GM19452 (cell line): Measurements from ENCODE around the gene TARS2.

ENCODE experiments used
- ATAC-seq: cut with Tn5 transposase; IDR thresholded peaks from one replicate; pipeline ENCODE4 v1.9.1; 2021; ENCODE audit not compliant: unreplicated experiment

TARS2 gene

GRCh38 chr1:150536836-150537731, 49.9 kb downstream of the TARS2 start:
- no peak for ATAC-seq

DNA sequence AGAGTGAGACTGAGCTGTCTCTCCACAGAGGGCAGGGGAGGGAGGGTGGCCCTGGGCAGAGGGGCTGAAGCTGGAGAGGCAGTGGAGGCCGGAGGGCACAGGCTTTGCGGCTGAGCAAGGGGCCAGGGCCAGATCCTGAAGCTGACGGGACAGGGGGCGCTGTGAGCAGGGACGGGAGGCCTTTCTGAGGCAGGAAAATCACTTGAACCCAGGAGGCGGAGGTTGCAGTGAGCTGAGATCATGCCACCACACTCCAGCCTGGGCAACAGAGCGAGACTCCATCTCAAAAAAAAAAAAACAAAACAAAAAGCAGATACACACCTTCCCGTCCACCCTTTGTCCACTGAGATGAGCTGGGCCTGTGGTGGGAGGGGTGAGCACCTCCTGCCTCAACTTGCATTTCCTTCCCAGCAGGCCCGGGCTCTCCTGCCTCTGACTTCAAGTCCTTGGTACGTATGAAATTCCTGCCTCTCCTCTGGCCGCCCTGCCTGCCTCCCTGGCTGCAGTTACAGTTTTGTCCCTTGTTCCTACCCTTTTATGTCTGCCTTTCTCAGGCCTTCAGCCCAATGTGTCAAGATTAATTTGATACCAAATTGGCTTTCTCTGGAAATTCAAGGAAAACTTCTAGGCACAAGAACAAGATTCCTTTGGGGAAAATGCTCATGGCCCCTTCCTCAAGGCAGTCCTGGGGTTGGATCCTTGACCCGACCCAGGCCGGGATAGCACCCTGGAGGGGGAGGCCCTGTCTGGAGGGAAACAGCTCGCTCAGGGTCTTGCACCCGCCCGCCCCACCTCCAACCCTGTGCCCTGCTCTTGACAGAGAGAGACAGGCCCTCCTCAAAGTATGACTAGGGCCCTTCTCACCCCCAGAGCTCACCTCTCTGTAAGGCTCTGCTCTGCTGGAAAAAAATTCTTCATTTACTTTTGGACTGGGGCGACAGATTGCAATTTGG, 50.8 kb downstream of the TARS2 start:
- no peak for ATAC-seq

DNA sequence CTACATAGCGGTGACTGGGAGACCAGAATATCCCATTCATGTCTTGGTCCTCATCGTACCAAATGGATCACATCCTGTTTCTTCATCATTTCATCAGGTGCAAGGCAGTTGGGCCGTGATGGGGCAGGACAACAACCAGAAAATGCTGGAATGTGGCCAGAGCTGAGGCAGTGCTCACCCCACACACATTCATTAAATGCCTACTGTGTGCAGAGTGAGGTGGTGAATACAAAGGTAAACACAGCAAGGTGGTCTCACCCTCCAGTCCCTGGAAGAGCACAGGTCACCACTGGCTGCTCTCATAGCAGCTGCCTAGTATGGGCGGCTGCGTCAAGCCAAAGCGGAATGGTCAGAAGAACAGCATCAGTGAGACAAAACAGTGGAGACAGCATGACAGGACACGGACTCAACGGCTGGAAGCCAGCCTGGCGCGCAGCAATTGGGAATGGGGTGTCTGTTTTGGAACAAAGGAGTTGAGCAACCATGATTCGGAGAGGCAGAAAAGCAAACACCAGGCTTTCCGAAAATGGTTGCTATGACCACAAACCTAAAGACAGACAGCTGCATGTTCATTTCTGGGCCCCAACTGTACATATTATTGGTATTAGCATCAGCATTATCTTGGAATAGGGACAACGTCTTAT, 56.4 kb downstream of the TARS2 start:
- ATAC-seq, result no peak

GRCh38 chr1:150544204-150544603, 57.0 kb downstream of the TARS2 start:
- ATAC-seq, result no peak

DNA sequence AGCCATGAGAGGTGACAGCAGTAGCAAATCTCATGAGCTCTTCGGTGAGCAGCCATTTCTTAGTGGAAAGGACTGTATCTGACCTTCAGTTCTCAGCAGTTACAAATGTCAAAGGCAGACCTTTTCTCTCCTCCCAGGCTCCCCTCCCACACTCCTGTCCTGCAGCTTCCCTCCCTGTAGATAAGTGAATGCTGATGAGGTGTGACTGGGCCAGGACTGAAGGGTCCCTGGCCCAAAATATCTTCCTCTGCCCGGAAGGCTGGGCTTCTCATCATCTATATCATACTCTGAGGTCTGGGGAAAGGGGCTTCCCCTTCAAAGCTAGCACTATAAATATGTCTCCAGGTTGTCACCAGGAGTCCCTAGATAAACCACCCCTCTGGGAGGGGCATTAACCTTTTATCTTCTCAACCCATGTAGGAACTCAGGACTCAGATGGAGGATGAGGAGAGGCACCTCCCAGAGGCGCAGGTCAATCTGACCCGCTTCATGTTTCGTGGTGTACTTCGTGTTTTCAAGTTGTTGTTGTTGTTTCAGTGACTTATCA, 58.3 kb downstream of the TARS2 start:
- no peak for ATAC-seq

GRCh38 chr1:150546294-150546937, 59.2 kb downstream of the TARS2 start:
- no peak for ATAC-seq

DNA sequence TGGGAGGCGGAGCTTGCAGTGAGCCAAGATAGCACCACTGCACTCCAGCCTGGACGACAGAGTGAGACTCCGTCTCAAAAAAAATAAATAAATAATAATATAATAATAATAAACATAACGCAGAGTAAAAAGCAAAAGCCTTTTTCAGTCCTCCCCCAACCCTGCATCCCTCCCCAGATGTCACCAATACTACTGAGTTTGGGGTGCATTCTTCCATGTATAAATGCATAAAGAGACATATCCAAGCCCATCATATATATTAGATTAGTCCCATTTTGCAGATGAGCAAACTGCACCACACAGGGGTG, 61.1 kb downstream of the TARS2 start:
- no peak for ATAC-seq

DNA sequence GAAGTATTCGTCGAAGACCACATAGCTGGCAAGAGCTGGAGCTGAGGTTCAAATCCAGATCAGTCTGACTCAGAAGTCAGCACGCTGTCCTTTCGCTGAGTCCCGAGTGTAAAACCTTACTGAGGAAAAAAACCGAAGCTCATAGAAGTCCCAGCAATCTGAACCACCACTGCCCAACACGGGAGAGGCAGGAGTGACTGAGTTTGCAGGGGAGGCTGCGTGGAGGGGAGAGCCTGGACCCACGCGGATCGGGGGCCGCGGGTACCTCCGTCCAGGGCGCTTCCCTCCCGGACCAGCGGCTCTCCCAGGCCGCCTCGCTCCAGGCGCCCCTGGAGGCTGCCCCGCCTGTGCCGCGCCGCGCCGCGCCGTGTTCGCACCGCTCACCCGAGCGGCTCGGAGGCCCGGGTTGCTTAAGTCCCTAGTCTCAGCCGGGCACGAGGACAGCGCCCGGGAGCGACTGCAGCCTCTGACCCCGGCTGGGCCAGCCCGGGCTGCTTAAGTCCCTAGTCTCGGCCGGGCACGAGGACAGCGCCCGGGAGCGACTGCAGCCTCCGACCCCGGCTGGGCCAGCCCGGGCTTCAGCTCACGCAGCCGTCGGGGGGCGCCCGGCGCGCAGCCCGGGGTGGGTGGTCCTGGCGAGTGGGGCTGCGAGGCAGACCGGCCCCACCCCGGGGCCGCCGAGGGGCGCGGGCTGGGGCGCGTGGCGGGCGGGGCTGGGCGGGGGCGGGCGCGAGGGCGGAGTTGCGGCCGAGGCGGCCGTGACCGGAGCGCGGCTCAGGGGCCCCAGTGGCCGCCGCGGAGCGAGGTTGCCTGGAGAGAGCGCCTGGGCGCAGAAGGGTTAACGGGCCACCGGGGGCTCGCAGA, 61.6 kb downstream of the TARS2 start, which contains the start of gene ADAMTSL4:
ADAMTSL4 (plus strand) TSS at position 777 of the 864 bp plus-strand sequence. CDS start 2,881 bp downstream, outside the sequence.
- no peak for ATAC-seq

DNA sequence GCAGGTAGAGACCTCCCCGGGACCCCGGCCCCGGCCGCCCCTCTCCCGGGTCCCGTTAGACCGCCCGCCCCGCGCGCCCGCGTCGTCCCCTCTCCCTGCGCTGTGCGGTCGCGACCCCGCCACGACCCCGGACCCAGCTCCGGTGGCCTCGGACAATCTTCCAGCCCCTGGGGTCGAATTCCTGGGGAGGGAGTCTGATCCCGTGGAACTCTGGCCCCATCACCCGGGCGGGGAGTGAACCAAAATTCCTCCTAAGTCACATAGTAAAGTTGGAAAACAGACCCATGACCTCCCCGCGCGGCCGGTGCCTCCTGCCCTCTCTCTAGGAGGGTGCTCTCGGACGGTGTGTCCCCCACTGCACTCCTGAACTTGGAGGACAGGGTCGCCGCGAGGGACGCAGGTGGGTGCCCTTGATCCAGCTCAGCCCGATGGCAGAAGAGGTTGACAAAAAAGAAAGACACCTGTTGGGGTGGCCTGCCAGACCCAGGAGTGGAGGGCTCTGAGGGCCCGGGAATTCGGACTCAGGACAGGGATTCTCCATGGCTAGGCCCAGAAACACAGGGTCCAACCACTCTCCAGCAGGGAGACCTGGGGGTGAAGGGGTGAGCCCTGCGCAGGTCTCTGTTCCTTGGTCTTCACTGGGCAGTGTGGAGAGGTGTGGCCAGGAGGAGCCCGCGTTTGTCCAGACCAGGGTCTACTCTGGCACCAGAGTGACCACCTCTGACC, 62.4 kb downstream of the TARS2 start:
- no peak for ATAC-seq

DNA sequence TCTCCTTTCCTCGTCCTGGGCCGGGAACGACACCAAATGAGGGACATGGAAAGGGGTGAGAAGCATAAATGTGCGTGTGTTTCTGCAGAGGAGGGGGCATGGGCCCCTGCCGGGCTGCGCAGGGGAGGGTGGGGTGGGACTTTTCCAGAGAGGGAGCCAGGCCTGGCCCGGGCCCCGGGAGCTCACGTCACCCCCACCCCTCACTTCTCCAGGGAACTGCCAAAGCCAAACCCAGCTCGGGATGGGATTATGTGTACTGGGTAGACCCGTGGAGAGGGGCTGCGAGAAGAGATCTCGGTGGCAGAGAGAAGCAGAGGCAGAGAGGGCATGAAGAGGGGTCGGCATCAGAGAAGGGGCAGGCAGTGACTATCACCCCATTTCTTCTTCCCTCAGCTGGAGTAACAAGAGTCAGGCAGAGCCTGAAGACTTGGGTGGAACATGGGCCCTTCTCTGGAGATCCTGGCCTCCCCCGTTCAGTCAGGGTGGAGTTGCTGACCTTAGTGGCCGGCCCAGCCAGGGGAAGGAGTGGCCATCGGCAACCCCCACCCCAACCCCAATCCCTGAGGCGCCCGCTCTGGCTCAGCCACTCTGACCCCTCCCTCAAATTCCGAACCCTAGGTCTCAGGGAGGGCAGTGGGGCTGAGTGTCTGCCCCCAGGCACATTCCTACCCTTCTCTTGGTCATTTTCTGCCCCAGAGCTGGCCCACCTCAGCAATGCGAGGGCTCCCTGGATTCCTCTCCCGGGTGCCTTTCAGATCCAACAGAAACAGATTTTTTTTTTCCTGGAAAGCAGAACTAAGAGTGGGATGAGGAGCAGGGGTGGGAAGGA, 63.2 kb downstream of the TARS2 start:
- ATAC-seq, result no peak

GRCh38 chr1:150551051-150551783, 64.0 kb downstream of the TARS2 start:
- ATAC-seq, result no peak

DNA sequence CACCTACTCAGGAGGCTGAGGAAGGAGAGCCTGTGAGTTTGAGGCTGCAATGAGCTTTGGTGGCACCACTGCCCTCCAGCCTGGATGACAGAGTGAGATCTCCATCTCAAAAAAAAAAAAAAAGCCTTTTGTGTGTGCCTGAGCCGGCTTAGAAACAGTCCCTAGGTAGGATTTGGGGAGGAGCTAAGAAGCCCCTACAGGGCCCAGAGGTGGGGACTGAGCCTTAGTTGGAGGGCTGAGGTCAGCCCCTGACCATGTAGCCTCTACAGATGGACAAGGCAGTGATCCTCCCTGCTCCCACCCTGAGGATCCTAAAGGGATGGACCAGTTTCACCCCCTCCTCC, 64.5 kb downstream of the TARS2 start:
- ATAC-seq, result no peak

- ATAC-seq, result no peak
These were observed 65.1 kb downstream of the TARS2 start for GRCh38 chr1:150552128-150552910.

DNA sequence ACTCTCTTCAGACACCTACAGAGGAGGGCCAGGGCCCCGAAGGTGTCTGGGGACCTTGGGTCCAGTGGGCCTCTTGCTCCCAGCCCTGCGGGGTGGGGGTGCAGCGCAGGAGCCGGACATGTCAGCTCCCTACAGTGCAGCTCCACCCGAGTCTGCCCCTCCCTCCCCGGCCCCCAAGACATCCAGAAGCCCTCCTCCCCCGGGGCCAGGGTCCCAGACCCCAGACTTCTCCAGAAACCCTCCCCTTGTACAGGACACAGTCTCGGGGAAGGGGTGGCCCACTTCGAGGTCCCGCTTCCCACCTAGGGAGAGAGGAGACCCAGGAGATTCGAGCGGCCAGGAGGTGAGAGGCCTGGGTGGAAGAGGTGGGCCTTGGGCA, 65.7 kb downstream of the TARS2 start:
- no peak for ATAC-seq

DNA sequence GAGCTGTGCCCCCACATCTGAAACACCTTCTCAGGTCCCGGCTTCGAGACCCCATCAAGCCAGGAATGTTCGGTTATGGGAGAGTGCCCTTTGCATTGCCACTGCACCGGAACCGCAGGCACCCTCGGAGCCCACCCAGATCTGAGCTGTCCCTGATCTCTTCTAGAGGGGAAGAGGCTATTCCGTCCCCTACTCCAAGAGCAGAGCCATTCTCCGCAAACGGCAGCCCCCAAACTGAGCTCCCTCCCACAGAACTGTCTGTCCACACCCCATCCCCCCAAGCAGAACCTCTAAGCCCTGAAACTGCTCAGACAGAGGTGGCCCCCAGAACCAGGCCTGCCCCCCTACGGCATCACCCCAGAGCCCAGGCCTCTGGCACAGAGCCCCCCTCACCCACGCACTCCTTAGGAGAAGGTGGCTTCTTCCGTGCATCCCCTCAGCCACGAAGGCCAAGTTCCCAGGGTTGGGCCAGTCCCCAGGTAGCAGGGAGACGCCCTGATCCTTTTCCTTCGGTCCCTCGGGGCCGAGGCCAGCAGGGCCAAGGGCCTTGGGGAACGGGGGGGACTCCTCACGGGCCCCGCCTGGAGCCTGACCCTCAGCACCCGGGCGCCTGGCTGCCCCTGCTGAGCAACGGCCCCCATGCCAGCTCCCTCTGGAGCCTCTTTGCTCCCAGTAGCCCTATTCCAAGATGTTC, 66.3 kb downstream of the TARS2 start:
- no peak for ATAC-seq

GRCh38 chr1:150554086-150554452, 66.8 kb downstream of the TARS2 start:
- ATAC-seq, result no peak
